ENCODE results near the gene SPATA12. TPM values are rescaled to one million over a fixed set of nuclear protein-coding genes. Genes with fewer than 3 reads are reported as not detected.
A peak's percentile ranks its signal among the peaks of the same experiment; 100 is the strongest.

The SPATA12 gene
- polyA plus RNA-seq, 4 donors = 0.22 TPM; not detected in 3

DNA sequence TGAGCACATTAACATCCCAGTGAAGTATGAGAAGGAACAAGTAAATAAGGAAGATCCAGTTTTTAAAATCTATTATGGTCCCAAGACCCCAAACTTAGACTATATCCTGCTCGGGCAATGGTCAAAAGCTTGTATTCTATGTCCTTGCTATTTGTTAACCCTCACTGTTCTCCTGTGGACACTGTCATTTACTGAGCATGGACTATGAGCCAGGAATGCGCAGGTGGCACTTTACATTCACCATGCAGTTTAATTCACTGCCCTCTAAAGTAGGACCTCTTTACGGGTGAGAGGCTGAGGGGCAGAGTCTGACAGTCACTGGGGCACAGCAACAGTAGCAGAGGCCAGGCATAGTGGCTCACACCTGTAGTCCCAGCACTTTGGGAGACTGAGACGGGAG, 28.6 kb downstream of the SPATA12 start:
- no peaks in the 10 kb centered on the region for H3K4me1 ChIP-seq (ENCODE audit: control insufficient read depth in 3 of 3, insufficient read depth in 2 of 3, low read depth in 1 of 3, low read length in 2 of 3)
- H3K36me3 ChIP-seq (ENCODE audit: control insufficient read depth in 3 of 3, insufficient read depth in 2 of 3, low read depth in 1 of 3, low read length in 3 of 3) = no peaks in the 10 kb centered on the region
- H3K27ac ChIP-seq (ENCODE audit: low read depth in 1 of 3, low read length in 2 of 3) = no peak overlapping the region
- H3K27me3 ChIP-seq (ENCODE audit: control insufficient read depth in 3 of 3, insufficient read depth in 3 of 3, low read length in 3 of 3) = no peaks in the 10 kb centered on the region
- WGBS, 3 donors = 71 to 90% (median 89%) methylated on average over 4 of the region's 4 CpGs
- DNase-seq (no peak), FAIRE-seq (no peak)
- no peak overlapping the region for H3K4me3 ChIP-seq (ENCODE audit: low read depth in 1 of 3, low read length in 3 of 3)
- H3K9me3 ChIP-seq (ENCODE audit: control insufficient read depth in 2 of 2, insufficient read depth in 1 of 2, low read depth in 1 of 2, low read length in 1 of 2) = no peaks in the 10 kb centered on the region

DNA sequence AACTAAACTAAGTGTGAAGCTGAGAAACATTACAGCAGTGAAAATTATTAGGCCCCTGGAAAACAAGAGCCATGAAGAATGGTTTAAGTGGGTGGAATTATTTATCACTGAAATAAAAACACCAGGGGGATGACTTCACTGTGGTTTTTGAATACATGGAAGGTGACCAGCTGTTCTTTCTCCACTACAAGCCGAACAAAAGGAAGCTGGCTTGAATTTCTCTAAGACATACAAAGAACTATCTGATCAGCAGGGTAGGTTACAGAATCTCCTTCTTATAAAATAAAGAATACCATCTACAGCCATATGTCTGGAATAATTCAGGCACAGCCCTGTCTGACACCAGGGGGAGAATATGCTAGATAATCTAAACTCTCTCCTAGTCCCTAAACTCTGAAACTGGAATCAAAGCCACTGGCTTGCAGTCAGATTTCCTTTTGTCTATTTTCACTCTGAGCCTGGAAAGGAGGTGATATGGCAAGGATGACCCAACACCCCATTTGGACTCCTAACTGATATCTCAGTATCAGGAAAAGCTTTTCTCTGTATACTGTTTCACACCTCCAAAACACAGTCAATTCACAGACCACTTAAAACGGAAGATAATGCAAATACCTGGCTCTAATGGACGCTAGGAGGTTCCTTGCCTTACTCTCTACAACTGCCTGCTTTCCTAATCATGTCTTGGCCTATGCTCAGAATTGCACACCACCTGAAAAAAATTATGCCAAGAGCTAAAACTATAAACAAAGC, 31.2 kb downstream of the SPATA12 start:
- H3K4me1 ChIP-seq (ENCODE audit: control insufficient read depth in 3 of 3, insufficient read depth in 2 of 3, low read depth in 1 of 3, low read length in 2 of 3) = no peaks in the 10 kb centered on the region

DNA sequence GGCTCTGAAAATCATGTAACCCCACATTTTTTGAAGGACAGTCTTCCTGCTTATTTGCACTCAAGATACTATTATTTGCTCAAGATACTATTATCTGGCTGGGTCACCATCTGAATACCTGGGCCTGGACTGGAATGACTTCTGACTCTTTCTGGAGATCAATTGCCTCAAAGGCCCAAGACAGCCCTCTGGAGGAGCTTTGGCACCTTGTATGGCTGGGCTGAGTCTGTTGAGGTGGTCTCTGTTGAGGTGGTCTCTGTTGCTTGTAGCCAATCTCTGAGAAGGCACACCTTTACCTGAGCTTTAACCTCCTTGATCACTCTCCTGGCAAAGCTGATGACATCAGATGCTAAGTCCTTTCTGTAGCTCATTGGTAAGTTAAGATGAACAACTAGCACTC, 33.0 kb downstream of the SPATA12 start:
- H3K9me3 ChIP-seq (ENCODE audit: control insufficient read depth in 2 of 2, insufficient read depth in 1 of 2, low read depth in 1 of 2, low read length in 1 of 2) = no peaks in the 10 kb centered on the region
- FAIRE-seq (no peak), DNase-seq (no peak)
- no peak overlapping the region for H3K4me3 ChIP-seq (ENCODE audit: low read depth in 1 of 3, low read length in 3 of 3)
- no peak overlapping the region for H3K27ac ChIP-seq (ENCODE audit: low read depth in 1 of 3, low read length in 2 of 3)
- no peaks in the 10 kb centered on the region for H3K27me3 ChIP-seq (ENCODE audit: control insufficient read depth in 3 of 3, insufficient read depth in 3 of 3, low read length in 3 of 3)
- peaks cover 0 to 9% (median 0%) of the 10 kb centered on the region in 3 donors for H3K36me3 ChIP-seq (ENCODE audit: control insufficient read depth in 3 of 3, insufficient read depth in 2 of 3, low read depth in 1 of 3, low read length in 3 of 3)
- no peaks in the 10 kb centered on the region for H3K4me1 ChIP-seq (ENCODE audit: control insufficient read depth in 3 of 3, insufficient read depth in 2 of 3, low read depth in 1 of 3, low read length in 2 of 3)

More for the DNA sequence above, 31.2 kb downstream of the SPATA12 start:
- DNase-seq (no peak), FAIRE-seq (no peak)
- Histone ChIP-seq H3K4me3 (ENCODE audit: low read depth in 1 of 3, low read length in 3 of 3) (no peak overlapping the region), H3K9me3 (ENCODE audit: control insufficient read depth in 2 of 2, insufficient read depth in 1 of 2, low read depth in 1 of 2, low read length in 1 of 2) (no peaks in the 10 kb centered on the region), H3K36me3 (ENCODE audit: control insufficient read depth in 3 of 3, insufficient read depth in 2 of 3, low read depth in 1 of 3, low read length in 3 of 3) (no peaks in the 10 kb centered on the region), H3K27me3 (ENCODE audit: control insufficient read depth in 3 of 3, insufficient read depth in 3 of 3, low read length in 3 of 3) (no peaks in the 10 kb centered on the region), H3K27ac (ENCODE audit: low read depth in 1 of 3, low read length in 2 of 3) (peak overlapping the region in 1 of 3 donors; percentile 12)
- WGBS, 3 donors = 75 to 88% (median 84%) methylated on average over 3 of the region's 3 CpGs

DNA sequence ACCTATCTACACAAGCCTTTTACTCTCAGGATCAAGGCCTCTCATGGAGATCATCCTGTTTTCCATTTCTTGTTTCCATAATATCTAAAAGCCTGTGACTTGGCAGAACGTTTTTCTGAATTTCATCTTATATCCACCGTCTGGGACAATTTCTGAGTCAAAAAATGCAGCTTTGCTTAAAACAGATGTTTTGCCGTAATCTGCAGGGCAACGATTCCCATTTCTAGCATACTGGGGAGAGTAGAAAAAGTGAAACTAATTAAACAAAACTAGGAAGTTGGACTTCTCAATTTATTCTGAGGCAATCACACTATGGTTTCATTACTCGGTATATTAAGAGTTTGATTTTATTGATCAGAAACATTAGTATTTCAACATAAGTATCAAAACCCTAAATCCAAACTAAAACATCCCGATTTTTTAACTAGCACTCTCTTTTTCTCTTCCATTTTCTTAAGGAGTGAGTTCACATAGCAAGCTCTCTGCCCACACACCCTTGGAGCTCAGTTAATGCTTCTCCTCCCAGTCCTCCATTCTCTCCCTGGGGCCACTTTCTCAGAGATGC, 33.6 kb downstream of the SPATA12 start:
- Histone ChIP-seq H3K27me3 (ENCODE audit: control insufficient read depth in 3 of 3, insufficient read depth in 3 of 3, low read length in 3 of 3) (no peaks in the 10 kb centered on the region), H3K4me3 (ENCODE audit: low read depth in 1 of 3, low read length in 3 of 3) (no peak overlapping the region), H3K4me1 (ENCODE audit: control insufficient read depth in 3 of 3, insufficient read depth in 2 of 3, low read depth in 1 of 3, low read length in 2 of 3) (no peaks in the 10 kb centered on the region), H3K9me3 (ENCODE audit: control insufficient read depth in 2 of 2, insufficient read depth in 1 of 2, low read depth in 1 of 2, low read length in 1 of 2) (no peaks in the 10 kb centered on the region), H3K36me3 (ENCODE audit: control insufficient read depth in 3 of 3, insufficient read depth in 2 of 3, low read depth in 1 of 3, low read length in 3 of 3) (peaks cover 0 to 9% (median 0%) of the 10 kb centered on the region in 3 donors), H3K27ac (ENCODE audit: low read depth in 1 of 3, low read length in 2 of 3) (no peak overlapping the region)
- FAIRE-seq = no peak
- 66 to 74% (median 71%) methylated on average over 6 of the region's 6 CpGs for WGBS, 3 donors
- no peak for DNase-seq

DNA sequence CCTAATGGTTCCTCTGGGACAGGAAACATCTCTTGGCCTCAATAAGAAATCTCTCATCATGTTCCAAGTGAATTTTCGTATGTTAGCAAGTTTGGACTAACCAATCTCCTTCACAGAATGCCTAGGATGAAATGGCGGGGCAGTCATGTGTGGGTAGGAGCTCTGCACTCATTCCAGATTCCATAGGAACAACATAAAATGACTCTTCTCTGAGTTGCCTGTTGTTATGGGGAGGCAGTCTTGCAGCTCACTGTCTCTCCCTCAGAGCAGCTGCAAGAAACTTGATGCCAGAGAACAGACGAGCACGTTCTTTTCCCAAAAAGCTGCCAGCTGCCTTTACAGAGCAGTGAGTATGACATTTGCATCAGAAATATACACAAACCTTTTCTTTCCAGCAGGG, 34.1 kb downstream of the SPATA12 start:
- H3K27me3 ChIP-seq (ENCODE audit: control insufficient read depth in 3 of 3, insufficient read depth in 3 of 3, low read length in 3 of 3) = no peaks in the 10 kb centered on the region
- no peak overlapping the region for H3K27ac ChIP-seq (ENCODE audit: low read depth in 1 of 3, low read length in 2 of 3)
- peaks cover 0 to 9% (median 0%) of the 10 kb centered on the region in 3 donors for H3K36me3 ChIP-seq (ENCODE audit: control insufficient read depth in 3 of 3, insufficient read depth in 2 of 3, low read depth in 1 of 3, low read length in 3 of 3)
- no peak for DNase-seq
- FAIRE-seq = no peak
- no peaks in the 10 kb centered on the region for H3K9me3 ChIP-seq (ENCODE audit: control insufficient read depth in 2 of 2, insufficient read depth in 1 of 2, low read depth in 1 of 2, low read length in 1 of 2)
- 70 to 85% (median 79%) methylated on average over 4 of the region's 4 CpGs for WGBS, 3 donors
- no peaks in the 10 kb centered on the region for H3K4me1 ChIP-seq (ENCODE audit: control insufficient read depth in 3 of 3, insufficient read depth in 2 of 3, low read depth in 1 of 3, low read length in 2 of 3)
- no peak overlapping the region for H3K4me3 ChIP-seq (ENCODE audit: low read depth in 1 of 3, low read length in 3 of 3)

DNA sequence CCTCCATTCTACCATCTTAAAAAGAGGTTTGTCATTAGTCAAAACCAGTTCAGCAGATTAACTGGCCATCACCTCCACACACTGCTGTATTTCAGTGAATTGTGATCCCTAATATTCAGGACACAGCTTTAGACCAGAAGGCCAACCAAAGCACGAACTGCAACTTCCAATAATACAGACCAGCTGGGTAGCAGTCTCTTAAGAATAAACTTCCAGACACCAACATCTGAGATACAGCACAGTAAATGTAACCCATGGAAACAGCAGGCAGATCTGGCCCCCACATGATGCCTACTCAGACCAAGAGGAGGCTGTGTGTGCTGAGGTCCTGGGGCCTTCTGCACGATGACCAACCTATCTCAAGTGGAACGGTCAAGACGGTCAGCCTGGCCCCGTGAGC, 34.9 kb downstream of the SPATA12 start:
- H3K36me3 ChIP-seq (ENCODE audit: control insufficient read depth in 3 of 3, insufficient read depth in 2 of 3, low read depth in 1 of 3, low read length in 3 of 3) = peaks cover 0 to 9% (median 0%) of the 10 kb centered on the region in 3 donors
- FAIRE-seq (no peak), DNase-seq (no peak)
- no peaks in the 10 kb centered on the region for H3K9me3 ChIP-seq (ENCODE audit: control insufficient read depth in 2 of 2, insufficient read depth in 1 of 2, low read depth in 1 of 2, low read length in 1 of 2)
- no peak overlapping the region for H3K27ac ChIP-seq (ENCODE audit: low read depth in 1 of 3, low read length in 2 of 3)
- H3K27me3 ChIP-seq (ENCODE audit: control insufficient read depth in 3 of 3, insufficient read depth in 3 of 3, low read length in 3 of 3) = no peaks in the 10 kb centered on the region
- no peak overlapping the region for H3K4me3 ChIP-seq (ENCODE audit: low read depth in 1 of 3, low read length in 3 of 3)
- 84 to 93% (median 90%) methylated on average over 5 of the region's 5 CpGs for WGBS, 3 donors
- no peaks in the 10 kb centered on the region for H3K4me1 ChIP-seq (ENCODE audit: control insufficient read depth in 3 of 3, insufficient read depth in 2 of 3, low read depth in 1 of 3, low read length in 2 of 3)

DNA sequence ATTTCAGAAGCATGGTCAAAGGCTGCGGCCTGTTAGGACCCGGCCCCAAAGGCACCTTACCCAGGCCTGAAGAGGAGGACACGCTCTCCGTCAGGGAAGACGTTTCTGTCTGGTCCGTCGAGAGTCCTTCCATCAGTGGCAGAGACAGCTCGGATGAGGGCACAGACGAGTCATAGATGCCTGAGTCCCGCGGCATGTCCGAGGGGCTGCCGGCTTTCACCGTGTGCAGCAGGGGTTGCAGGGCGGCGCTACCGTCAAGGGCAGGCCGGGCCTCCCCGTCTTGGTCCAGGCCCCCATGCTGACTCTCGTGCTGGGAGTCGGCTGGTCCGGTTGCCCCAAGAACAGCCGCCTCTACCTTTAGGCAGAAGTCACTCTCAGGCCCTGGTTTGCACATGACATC, 37.1 kb downstream of the SPATA12 start:
- FAIRE-seq = no peak
- DNase-seq = no peak
- WGBS, 3 donors = 90 to 94% (median 93%) methylated on average over 23 of the region's 23 CpGs
- H3K27ac ChIP-seq (ENCODE audit: low read depth in 1 of 3, low read length in 2 of 3) = no peak overlapping the region
- H3K9me3 ChIP-seq (ENCODE audit: control insufficient read depth in 2 of 2, insufficient read depth in 1 of 2, low read depth in 1 of 2, low read length in 1 of 2) = no peaks in the 10 kb centered on the region
- no peaks in the 10 kb centered on the region for H3K27me3 ChIP-seq (ENCODE audit: control insufficient read depth in 3 of 3, insufficient read depth in 3 of 3, low read length in 3 of 3)
- no peaks in the 10 kb centered on the region for H3K4me1 ChIP-seq (ENCODE audit: control insufficient read depth in 3 of 3, insufficient read depth in 2 of 3, low read depth in 1 of 3, low read length in 2 of 3)
- no peak overlapping the region for H3K4me3 ChIP-seq (ENCODE audit: low read depth in 1 of 3, low read length in 3 of 3)
- peaks cover 0 to 9% (median 0%) of the 10 kb centered on the region in 3 donors for H3K36me3 ChIP-seq (ENCODE audit: control insufficient read depth in 3 of 3, insufficient read depth in 2 of 3, low read depth in 1 of 3, low read length in 3 of 3)

DNA sequence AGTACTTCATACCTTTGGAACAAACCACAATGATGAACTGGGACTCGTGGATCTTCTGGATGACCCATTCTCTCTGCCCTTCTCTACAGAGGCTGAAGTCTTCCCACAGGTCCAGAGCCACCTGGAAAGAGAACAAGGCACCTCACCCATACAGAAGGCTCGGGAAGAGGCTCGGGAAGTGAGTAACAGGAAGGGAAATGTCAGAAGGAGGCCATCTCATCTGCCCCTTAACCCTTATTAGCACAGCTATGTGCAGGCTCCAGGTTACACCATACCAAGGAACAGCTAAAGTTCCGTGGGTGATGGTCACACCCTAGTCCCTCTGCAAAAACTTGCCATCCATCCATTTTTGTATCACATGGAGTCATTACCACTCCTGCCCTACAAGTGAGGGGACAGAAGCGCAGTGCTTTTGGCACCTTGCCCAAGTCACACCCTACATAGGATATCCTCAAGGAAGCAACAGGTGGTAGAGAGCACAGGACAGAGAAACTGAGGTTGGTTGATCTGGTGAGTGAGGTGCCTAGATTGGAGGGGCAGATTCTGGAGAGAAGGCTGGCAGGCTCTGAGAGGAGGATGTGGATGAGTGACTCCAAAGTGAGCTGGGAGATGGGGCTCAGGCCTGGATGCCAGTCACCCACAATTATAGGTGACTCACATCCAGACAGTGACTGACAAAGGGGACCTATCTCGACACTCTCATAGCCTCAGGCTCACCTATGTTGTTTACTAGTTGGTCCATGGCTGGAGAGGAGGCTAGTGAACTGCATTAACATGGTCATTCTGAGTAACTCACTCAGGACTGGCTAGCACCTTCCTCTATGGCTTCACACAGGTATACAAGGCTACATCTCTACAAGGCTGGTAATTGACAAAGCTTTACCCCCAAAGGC, 38.2 kb downstream of the SPATA12 start:
- H3K4me1 ChIP-seq (ENCODE audit: control insufficient read depth in 3 of 3, insufficient read depth in 2 of 3, low read depth in 1 of 3, low read length in 2 of 3) = no peaks in the 10 kb centered on the region
- H3K9me3 ChIP-seq (ENCODE audit: control insufficient read depth in 2 of 2, insufficient read depth in 1 of 2, low read depth in 1 of 2, low read length in 1 of 2) = no peaks in the 10 kb centered on the region
- FAIRE-seq = no peak
- H3K27ac ChIP-seq (ENCODE audit: low read depth in 1 of 3, low read length in 2 of 3) = no peak overlapping the region
- 51 to 80% (median 65%) methylated on average over 6 of the region's 6 CpGs for whole genome bisulfite sequencing, 3 donors
- peaks cover 0 to 9% (median 0%) of the 10 kb centered on the region in 3 donors for H3K36me3 ChIP-seq (ENCODE audit: control insufficient read depth in 3 of 3, insufficient read depth in 2 of 3, low read depth in 1 of 3, low read length in 3 of 3)
- no peak overlapping the region for H3K4me3 ChIP-seq (ENCODE audit: low read depth in 1 of 3, low read length in 3 of 3)
- no peak for DNase-seq
- H3K27me3 ChIP-seq (ENCODE audit: control insufficient read depth in 3 of 3, insufficient read depth in 3 of 3, low read length in 3 of 3) = no peaks in the 10 kb centered on the region
